Stimulated activated CD4-positive, alpha-beta T cell treated with anti-CD3 and anti-CD28 coated beads, TNF-alpha, amount 100 ng/mL, for 24 hours (primary cell): Measurements from ENCODE around the gene TOP3A.

Source experiments
- DNase-seq, 3 experiments: peaks; one replicate each; pipeline ENCODE4 v3.0.0-alpha.2; 2020; ENCODE audit warnings: low read depth in 3 of 3

TOP3A gene

DNA sequence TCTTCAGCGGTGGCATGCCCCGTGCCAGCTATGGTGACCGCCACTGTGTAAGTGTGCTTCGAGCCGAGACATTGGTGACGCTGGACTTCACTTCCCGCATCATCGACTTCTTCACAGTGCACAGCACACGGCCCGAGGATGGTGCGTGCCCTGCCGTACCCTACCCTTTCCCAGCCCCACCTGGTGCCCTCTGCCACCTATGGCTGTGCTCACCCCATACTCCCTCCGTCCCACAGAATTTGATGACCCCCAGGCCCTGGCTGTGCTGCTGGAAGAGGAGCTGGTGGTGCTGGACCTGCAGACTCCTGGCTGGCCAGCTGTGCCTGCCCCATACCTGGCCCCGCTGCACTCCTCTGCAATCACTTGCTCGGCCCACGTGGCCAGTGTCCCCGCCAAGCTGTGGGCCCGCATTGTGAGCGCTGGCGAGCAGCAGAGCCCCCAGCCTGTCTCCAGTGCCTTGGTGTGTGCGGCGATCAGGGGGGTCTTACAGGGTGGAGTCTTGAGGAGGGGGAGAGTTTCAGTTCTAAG is 79.9 kb downstream of the TOP3A start:
- no peak for DNase-seq

- no peak for DNase-seq
These were observed 80.8 kb downstream of the TOP3A start for GRCh38 chr17:18233803-18234518.

GRCh38 chr17:18231164-18231563 is 83.6 kb downstream of the TOP3A start:
- no peak for DNase-seq

- no peak for DNase-seq
These were observed 84.3 kb downstream of the TOP3A start for GRCh38 chr17:18230288-18231141.

DNA sequence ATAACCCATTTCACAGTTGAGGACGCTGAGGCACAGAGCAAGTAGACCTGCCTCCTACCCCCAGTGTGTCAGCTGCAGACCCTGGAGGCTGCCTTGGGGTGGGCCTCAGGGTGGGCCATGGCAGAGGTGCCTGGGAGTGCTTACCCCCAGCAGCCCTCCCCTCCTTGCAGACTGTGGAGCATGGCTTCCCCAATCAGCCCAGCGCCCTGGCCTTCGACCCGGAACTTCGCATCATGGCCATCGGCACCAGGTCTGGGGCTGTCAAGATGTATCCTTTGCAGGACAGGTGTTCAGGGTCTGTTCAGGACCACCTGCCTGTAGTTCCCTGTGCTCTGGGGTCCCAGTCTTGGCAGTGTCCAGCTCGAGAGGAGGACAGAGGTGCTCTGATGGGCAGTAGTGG is 85.0 kb downstream of the TOP3A start:
- DNase-seq = no peak

DNA sequence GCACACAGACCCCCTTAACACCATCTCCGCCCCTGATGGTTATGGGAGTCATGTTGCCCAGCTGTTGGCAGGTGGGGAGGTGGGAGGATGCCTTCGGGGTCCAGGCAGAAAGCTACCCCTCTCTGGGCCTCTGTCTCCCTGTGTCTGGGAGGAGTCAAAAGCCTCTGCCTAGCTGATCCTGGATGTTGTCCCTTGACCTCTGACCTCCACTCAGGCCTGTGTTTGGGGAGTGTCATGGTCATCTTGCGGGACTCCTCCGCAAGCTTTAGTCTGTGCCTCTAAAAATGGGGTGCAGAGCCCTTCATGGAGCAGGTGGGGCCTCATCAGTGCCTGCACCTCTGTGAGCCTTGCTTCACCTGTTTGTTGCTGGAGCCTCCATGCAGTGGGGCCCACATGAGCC is 85.5 kb downstream of the TOP3A start:
- DNase-seq = no peak

- DNase-seq = no peak
These were observed 86.6 kb downstream of the TOP3A start for GRCh38 chr17:18228176-18228682.

- DNase-seq = no peak
These were observed 87.2 kb downstream of the TOP3A start for GRCh38 chr17:18227635-18228034.

DNA sequence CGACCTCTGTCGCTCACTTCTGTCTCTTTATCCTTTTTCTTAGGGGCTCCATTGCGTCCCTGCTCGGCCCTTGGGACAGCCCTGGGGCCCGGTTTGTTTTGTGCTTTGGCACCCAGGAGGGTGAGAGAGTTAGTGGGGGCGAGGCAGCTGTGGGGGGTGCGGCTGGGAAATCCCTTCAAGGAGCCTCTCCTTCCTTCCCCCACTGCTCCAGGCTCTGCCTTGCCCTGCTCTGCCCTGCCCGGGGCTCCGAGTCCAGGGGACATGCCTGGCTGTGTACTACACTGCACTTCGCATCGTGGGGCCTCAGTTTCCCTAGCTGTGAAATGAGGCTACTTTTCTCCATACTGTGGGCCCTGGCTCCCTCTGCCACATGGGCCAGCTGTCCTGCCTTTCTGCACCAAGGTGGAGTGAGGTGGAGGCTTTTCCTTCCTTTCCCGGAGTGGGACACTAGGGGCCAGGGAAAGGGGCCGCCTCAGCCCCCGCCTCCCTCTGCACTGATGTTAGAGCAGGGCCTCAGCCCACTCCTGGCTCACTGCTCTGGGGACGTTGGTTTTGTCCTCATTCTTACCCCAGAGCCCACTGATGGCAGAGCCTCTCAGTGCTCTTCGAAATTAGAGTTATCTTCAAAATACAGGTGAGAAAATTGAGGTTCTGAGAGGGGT is 88.4 kb downstream of the TOP3A start:
- DNase-seq = no peak

- no peak for DNase-seq
These were observed 89.0 kb downstream of the TOP3A start for GRCh38 chr17:18225642-18226283.

- peak; percentile 91 to 97 (median 94) for DNase-seq
These were observed 89.6 kb downstream of the TOP3A start, which contains the start of gene LLGL1 for GRCh38 chr17:18225121-18225641. LLGL1 (plus strand) TSS chr17:18225635; CDS start chr17:18225683, 48 bp downstream.

DNA sequence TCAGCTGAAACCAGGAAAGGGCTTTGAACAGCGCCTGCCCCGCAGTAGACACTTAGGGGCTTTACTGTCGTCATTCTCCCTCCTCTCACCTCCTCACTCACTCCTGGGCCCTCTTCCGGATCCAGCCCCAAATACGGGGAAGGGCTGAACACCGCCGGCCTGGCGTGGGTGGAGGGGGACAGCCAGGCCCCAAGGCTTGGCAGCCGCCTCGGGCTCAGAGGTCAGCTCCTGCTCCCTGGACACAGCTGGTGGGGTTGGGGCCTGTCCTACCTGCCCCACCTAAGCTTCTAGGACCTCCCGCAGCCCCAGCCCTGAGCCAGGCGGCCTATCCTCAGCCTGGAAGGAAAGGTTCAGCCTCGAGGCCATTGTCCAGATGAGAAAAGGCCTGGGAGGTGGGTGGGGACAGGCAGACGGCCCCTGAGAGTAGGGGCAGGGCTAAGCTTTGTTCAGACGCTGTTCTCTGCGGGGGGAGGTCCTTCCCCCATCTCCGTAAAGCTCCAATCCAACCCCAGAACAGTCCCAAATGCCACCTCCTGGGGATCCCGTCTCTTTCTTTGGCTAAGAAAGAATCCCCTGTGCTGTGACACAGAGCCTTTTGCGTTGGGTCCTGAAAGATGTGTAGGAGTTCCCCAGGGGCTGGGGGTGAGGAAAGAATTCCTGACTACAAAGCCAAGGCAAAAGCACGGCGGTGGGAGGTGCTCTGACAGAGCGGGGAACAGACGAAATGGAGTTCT is 90.2 kb downstream of the TOP3A start:
- no peak for DNase-seq

DNA sequence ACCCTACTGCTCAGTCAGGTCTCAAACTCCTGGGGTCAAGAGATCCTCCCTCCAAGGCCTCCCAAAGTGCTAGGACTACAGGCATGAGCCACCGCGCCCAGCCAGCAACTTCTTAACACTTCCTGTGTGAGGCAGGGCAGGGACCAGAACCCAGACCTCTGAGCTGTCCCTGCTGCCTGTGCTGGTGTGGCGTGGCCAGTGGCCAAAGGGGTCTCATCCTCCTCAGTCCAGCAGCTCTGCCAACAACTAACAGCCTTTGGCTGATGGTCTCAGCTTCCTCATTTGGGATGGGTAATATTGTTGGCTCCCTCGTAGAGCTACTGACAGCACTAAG is 90.8 kb downstream of the TOP3A start:
- DNase-seq = no peak
